IMR-90 (cell line): ENCODE measurements around the gene RAB11A. TPM values are rescaled to one million over a fixed set of nuclear protein-coding genes. Genes with fewer than 3 reads are reported as not detected.

Experiments used
- ATAC-seq: fragments of 200-7000 bp; cut with Tn5 transposase; 2 replicates; pipeline ENCODE4 v1.9.1; 2020; ENCODE audit warnings: low read depth, mild to moderate bottlenecking, moderate library complexity
- BruUV-seq: library from RNA; stranded (reverse); fragments of 400-500 nt; replicated peaks from 2 replicates; lab custom pipeline; 2021; lab: Mats Ljungman, UMichigan
- CTCF ChIA-PET: fragments of 300-600 bp; formaldehyde crosslinking; extraction: SDS; loops from one replicate; lab custom pipeline; 2021; ENCODE audit warnings: antibody characterized with exemption; lab: Yijun Ruan, JAX
- POLR2A ChIA-PET: fragments of 300-600 bp; sonication (Branson Sonifier 250); formaldehyde crosslinking; loops from one replicate; lab custom pipeline; 2022; ENCODE audit warnings: antibody characterized with exemption; ENCODE audit not compliant: unreplicated experiment; lab: Charles Lee
- DNase-seq: peaks from one replicate; pipeline ENCODE4 v3.0.0; 2013
- H2AFZ ChIP-seq: replicated peaks from 2 replicates; pipeline ENCODE3; 2013; ENCODE audit warnings: low read length, mild to moderate bottlenecking; ENCODE audit not compliant: poor library complexity
- H2AK5ac ChIP-seq: 2 replicates; pipeline ENCODE4 v1.6.1; 2013; ENCODE audit warnings: low read depth, low read length, inconsistent platforms
- H2AK9ac ChIP-seq: replicated peaks from 2 replicates; pipeline ENCODE3; 2013; ENCODE audit warnings: mild to moderate bottlenecking, low read depth, low read length, moderate library complexity; ENCODE audit not compliant: poor library complexity
- H2BK120ac ChIP-seq: 2 replicates; pipeline ENCODE4 v1.6.1; 2013; ENCODE audit warnings: low read depth, low read length, inconsistent platforms
- H2BK15ac ChIP-seq: 3 replicates; pipeline ENCODE4 v1.6.1; 2013; ENCODE audit warnings: low read depth, low read length, inconsistent platforms
- H2BK20ac ChIP-seq: 2 replicates; pipeline ENCODE4 v1.6.1; 2013; ENCODE audit warnings: low read depth, mild to moderate bottlenecking, inconsistent platforms, low read length, moderate library complexity
- H2BK5ac ChIP-seq: 2 replicates; pipeline ENCODE4 v1.6.1; 2013; ENCODE audit warnings: mild to moderate bottlenecking, low read depth, low read length, inconsistent platforms; ENCODE audit not compliant: poor library complexity, severe bottlenecking
- H3K14ac ChIP-seq: replicated peaks from 2 replicates; pipeline ENCODE4 v1.6.1; 2013; ENCODE audit warnings: low read depth, low read length, inconsistent platforms
- H3K18ac ChIP-seq: 2 replicates; pipeline ENCODE4 v1.6.1; 2013; ENCODE audit warnings: low read depth, low read length, control low read depth
- H3K23ac ChIP-seq: 2 replicates; pipeline ENCODE4 v1.6.1; 2013; ENCODE audit warnings: low read depth, low read length, inconsistent platforms
- H3K27ac ChIP-seq: 2 replicates; pipeline ENCODE4 v1.5.1; 2013; ENCODE audit warnings: mild to moderate bottlenecking, control low read depth, low read length; ENCODE audit not compliant: insufficient read depth
- H3K27me3 ChIP-seq: 2 replicates; pipeline ENCODE4 v1.6.1; 2013; ENCODE audit warnings: low read length; ENCODE audit not compliant: control insufficient read depth, insufficient read depth
- H3K36me3 ChIP-seq: 2 replicates; pipeline ENCODE4 v1.6.1; 2013; ENCODE audit warnings: low read length, mixed read lengths; ENCODE audit not compliant: control insufficient read depth, insufficient read depth
- H3K4ac ChIP-seq: 2 replicates; pipeline ENCODE4 v1.6.1; 2013; ENCODE audit warnings: low read depth, low read length, inconsistent platforms
- H3K4me1 ChIP-seq: 2 replicates; pipeline ENCODE4 v1.6.1; 2013; ENCODE audit warnings: low read length, mixed read lengths; ENCODE audit not compliant: control insufficient read depth, insufficient read depth
- H3K4me2 ChIP-seq: 2 replicates; pipeline ENCODE4 v1.6.1; 2013; ENCODE audit warnings: low read depth, mild to moderate bottlenecking, control low read depth, low read length, moderate library complexity
- H3K4me3 ChIP-seq: 2 replicates; pipeline ENCODE4 v1.5.1; 2013; ENCODE audit warnings: low read depth, mild to moderate bottlenecking, control low read depth, low read length, moderate library complexity; ENCODE audit not compliant: insufficient read depth
- H3K56ac ChIP-seq: 2 replicates; pipeline ENCODE4 v1.6.1; 2013; ENCODE audit warnings: low read length, inconsistent platforms; ENCODE audit not compliant: insufficient read depth; ENCODE audit errors: extremely low read depth
- H3K79me1 ChIP-seq, 2 experiments: 2 replicates each; pipeline ENCODE4 v1.6.1; 2013; ENCODE audit warnings: low read length in 2 of 2, inconsistent platforms in 1 of 2, low read depth in 1 of 2
- H3K9ac ChIP-seq: 2 replicates; pipeline ENCODE4 v1.6.1; 2013; ENCODE audit warnings: low read depth, low read length, control low read depth
- H3K9me1 ChIP-seq: 2 replicates; pipeline ENCODE4 v1.6.1; 2013; ENCODE audit warnings: low read length, inconsistent platforms; ENCODE audit not compliant: insufficient read depth
- H3K9me3 ChIP-seq: 2 replicates; pipeline ENCODE4 v1.6.1; 2013; ENCODE audit warnings: low read length; ENCODE audit not compliant: control insufficient read depth, insufficient read depth
- H4K20me1 ChIP-seq: 2 replicates; pipeline ENCODE4 v1.6.1; 2013; ENCODE audit warnings: low read length, inconsistent platforms; ENCODE audit not compliant: insufficient read depth
- H4K5ac ChIP-seq: 2 replicates; pipeline ENCODE4 v1.6.1; 2013; ENCODE audit warnings: mild to moderate bottlenecking, low read depth, low read length, control low read depth
- H4K8ac ChIP-seq, 2 experiments: 2 replicates each; pipeline ENCODE4 v1.6.1; 2013; ENCODE audit warnings: low read depth in 2 of 2, low read length in 2 of 2, control low read depth in 1 of 2, inconsistent platforms in 1 of 2
- H4K91ac ChIP-seq: 2 replicates; pipeline ENCODE4 v1.6.1; 2013; ENCODE audit warnings: low read depth, low read length, inconsistent platforms; ENCODE audit not compliant: insufficient read depth
- BHLHE40 ChIP-seq: fragments of 150-350 bp; IDR thresholded peaks from 2 replicates; pipeline ENCODE4 v1.6.1; 2016; ENCODE audit warnings: mild to moderate bottlenecking, low read depth, low read length
- CEBPB ChIP-seq: IDR thresholded peaks from 2 replicates; pipeline ENCODE4 v1.6.1; 2012; ENCODE audit warnings: low read depth, low read length, improper control_type of control experiment
- CHD1 ChIP-seq: IDR thresholded peaks from 2 replicates; pipeline ENCODE4 v1.6.1; 2012; ENCODE audit warnings: low read depth, low read length, improper control_type of control experiment
- FOS ChIP-seq: fragments of 150-350 bp; IDR thresholded peaks from 2 replicates; pipeline ENCODE4 v1.6.1; 2016; ENCODE audit warnings: low read depth, low read length
- MAFK ChIP-seq: IDR thresholded peaks from 2 replicates; pipeline ENCODE4 v1.6.1; 2012; ENCODE audit warnings: low read depth, low read length, improper control_type of control experiment
- MAZ ChIP-seq: IDR thresholded peaks from 2 replicates; pipeline ENCODE4 v1.6.1; 2012; ENCODE audit warnings: low read depth, mild to moderate bottlenecking, low read length, improper control_type of control experiment, moderate library complexity, borderline replicate concordance
- MXI1 ChIP-seq: IDR thresholded peaks from 2 replicates; pipeline ENCODE4 v1.6.1; 2012; ENCODE audit warnings: low read depth, mild to moderate bottlenecking, low read length, moderate library complexity, borderline replicate concordance
- NFE2L2 ChIP-seq: fragments of 150-350 bp; IDR thresholded peaks from 2 replicates; pipeline ENCODE4 v1.6.1; 2016; ENCODE audit warnings: low read depth, mild to moderate bottlenecking, low read length
- POLR2A ChIP-seq: IDR thresholded peaks from 2 replicates; pipeline ENCODE4 v1.6.1; 2012; ENCODE audit warnings: mild to moderate bottlenecking, low read depth, low read length
- RAD21 ChIP-seq: IDR thresholded peaks from 2 replicates; pipeline ENCODE4 v1.6.1; 2012; ENCODE audit warnings: low read length, improper control_type of control experiment
- RCOR1 ChIP-seq: IDR thresholded peaks from 2 replicates; pipeline ENCODE4 v1.6.1; 2012; ENCODE audit warnings: mild to moderate bottlenecking, low read length, improper control_type of control experiment; ENCODE audit not compliant: insufficient replicate concordance
- RFX5 ChIP-seq: IDR thresholded peaks from 2 replicates; pipeline ENCODE4 v1.8.0; 2012; ENCODE audit warnings: low read depth, mild to moderate bottlenecking, low read length, moderate library complexity
- SMC3 ChIP-seq: fragments of 150-350 bp; IDR thresholded peaks from 2 replicates; pipeline ENCODE4 v1.6.1; 2016; ENCODE audit warnings: low read depth, mild to moderate bottlenecking, antibody characterized with exemption, low read length, moderate library complexity
- WGBS, 2 experiments: methylation state at CpG; one replicate each; pipeline versions ENCODE4 v1.1.5 to v1.1.7; 2013; ENCODE audit warnings: missing lambda C conversion rate in 2 of 2; ENCODE audit not compliant: insufficient read length in 1 of 2; ENCODE audit errors: extremely low coverage in 2 of 2; 5-methylcytosine and 5-hydroxymethylcytosine counted together
- dilution Hi-C: fragments of 300-500 bp; cut with HindIII; formaldehyde crosslinking; loops from one replicate; pipeline ENCODE4 v1.14.3; 2018; ENCODE audit warnings: low sequenced_read_pairs; ENCODE audit not compliant: unreplicated experiment
- in situ Hi-C: fragments of 300-500 bp; cut with MboI; formaldehyde crosslinking; loops from 3 replicates; pipeline ENCODE4 v1.14.3; 2019; ENCODE audit warnings: low sequenced_read_pairs, inconsistent platforms, mixed read lengths
- intact Hi-C: fragments of 100-400 bp; cut with micrococcal nuclease; formaldehyde crosslinking; loops from 2 replicates; pipeline ENCODE4 v1.10.0; 2022
- polyA plus RNA-seq, 3 experiments: library from polyadenylated mRNA; depleted of rRNA; stranded (reverse); fragments of >200 nt; gene quantifications; 2 replicates each; pipeline ENCODE4 v1.2.3, GENCODE V29; 2012; ENCODE audit warnings: low replicate concordance in 1 of 3
- total RNA-seq: library from RNA; depleted of rRNA; stranded (reverse); fragments of >200 nt; gene quantifications from 2 replicates; pipeline ENCODE4 v1.2.3, GENCODE V29; 2012
- TF ChIP-seq, protein P1 (sequence below): conservative IDR thresholded peaks from 2 replicates; pipeline ENCODE4 v1.5.1; 2012; ENCODE audit warnings: mild to moderate bottlenecking, low read depth, low read length, improper control_type of control experiment
- TF ChIP-seq, protein P2 (sequence below): fragments of 150-350 bp; IDR thresholded peaks from 2 replicates; pipeline ENCODE4 v1.6.1; 2016; ENCODE audit warnings: low read depth, mild to moderate bottlenecking, low read length, moderate library complexity, borderline replicate concordance
- TF ChIP-seq, protein P3 (sequence below): fragments of 150-350 bp; IDR thresholded peaks from 2 replicates; pipeline ENCODE4 v1.6.1; 2017; ENCODE audit warnings: mild to moderate bottlenecking, antibody characterized with exemption, low read length, low read depth

The RAB11A gene
- total and polyA plus RNA-seq, 2 of the 4 experiments (the other 2 are of a cell fraction), result 341 to 462 TPM

DNA sequence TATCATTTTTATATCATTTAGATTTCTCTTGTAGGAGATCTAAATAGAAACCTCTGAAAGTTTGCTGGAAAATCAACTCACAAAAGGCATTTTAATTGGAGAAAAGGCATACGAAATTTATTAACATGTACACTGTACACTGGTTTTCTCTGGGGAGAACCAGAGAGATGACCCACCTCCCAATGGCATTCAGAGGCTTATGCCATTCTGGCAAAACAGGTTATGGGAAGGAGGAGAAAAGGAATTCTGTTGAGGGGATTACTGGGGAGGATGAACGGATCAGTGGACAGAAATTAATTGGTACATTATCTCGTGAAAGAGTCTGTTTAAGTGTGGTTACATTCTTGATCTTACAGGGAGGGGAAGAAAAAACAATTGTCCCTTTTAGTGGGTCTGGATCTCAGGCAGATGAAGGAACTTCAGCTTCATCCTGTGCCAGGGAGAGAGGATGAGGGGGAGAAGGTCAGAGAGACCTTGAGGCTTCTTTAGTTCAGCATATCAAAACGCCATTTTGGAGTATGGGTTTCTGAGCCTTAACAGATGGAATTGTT lies 16.5 kb downstream of the RAB11A start:
- no TSS peak for BruUV-seq
- Histone ChIP-seq H3K14ac (no peak overlapping the region), H3K4me2 (no peak overlapping the region), H3K27ac (no peak overlapping the region), H3K4me3 (no peak overlapping the region), H3K9me1 (no peaks in the 10 kb centered on the region), H3K18ac (no peak overlapping the region), H3K27me3 (no peaks in the 10 kb centered on the region), H2BK120ac (no peak overlapping the region), H3K56ac (no peak overlapping the region), H2BK5ac (no peak overlapping the region), H3K36me3 (peaks cover 30% of the 10 kb centered on the region), H2BK20ac (no peak overlapping the region), H4K5ac (no peak overlapping the region), H4K20me1 (peaks cover 3% of the 10 kb centered on the region; the same call in 1 of the 2 replicates), H2AFZ (no peak overlapping the region), H3K9ac (no peak overlapping the region), H3K4me1 (no peaks in the 10 kb centered on the region), H3K79me1 (peaks cover 8 to 30% of the 10 kb centered on the region in 2 experiments), H3K23ac (no peak overlapping the region), H2BK15ac (no peak overlapping the region), H4K91ac (no peak overlapping the region), H3K4ac (no peak overlapping the region), H2AK9ac (no peak overlapping the region), H2AK5ac (no peak overlapping the region), H3K9me3 (no peaks in the 10 kb centered on the region), H4K8ac (no peak overlapping the region)
- dilution Hi-C loops, result no loop called here
- POLR2A ChIA-PET, result no interaction called here
- 100% methylated on average over 2 of the region's 4 CpGs; no CpG with 5 or more reads in 1 of the 2 experiments for WGBS, 2 experiments
- in situ Hi-C loops, result no loop called here
- TF ChIP-seq FOS, result no peak
- no peak for TF ChIP-seq SMC3
- no peak for TF ChIP-seq RCOR1
- TF ChIP-seq BHLHE40, result no peak
- TF ChIP-seq MAZ, result no peak
- no peak for TF ChIP-seq RFX5
- no peak for TF ChIP-seq MXI1
- TF ChIP-seq NFE2L2, result no peak
- no peak for TF ChIP-seq CEBPB
- TF ChIP-seq, protein P1, sequence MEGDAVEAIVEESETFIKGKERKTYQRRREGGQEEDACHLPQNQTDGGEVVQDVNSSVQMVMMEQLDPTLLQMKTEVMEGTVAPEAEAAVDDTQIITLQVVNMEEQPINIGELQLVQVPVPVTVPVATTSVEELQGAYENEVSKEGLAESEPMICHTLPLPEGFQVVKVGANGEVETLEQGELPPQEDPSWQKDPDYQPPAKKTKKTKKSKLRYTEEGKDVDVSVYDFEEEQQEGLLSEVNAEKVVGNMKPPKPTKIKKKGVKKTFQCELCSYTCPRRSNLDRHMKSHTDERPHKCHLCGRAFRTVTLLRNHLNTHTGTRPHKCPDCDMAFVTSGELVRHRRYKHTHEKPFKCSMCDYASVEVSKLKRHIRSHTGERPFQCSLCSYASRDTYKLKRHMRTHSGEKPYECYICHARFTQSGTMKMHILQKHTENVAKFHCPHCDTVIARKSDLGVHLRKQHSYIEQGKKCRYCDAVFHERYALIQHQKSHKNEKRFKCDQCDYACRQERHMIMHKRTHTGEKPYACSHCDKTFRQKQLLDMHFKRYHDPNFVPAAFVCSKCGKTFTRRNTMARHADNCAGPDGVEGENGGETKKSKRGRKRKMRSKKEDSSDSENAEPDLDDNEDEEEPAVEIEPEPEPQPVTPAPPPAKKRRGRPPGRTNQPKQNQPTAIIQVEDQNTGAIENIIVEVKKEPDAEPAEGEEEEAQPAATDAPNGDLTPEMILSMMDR, result no peak
- TF ChIP-seq, protein P2, sequence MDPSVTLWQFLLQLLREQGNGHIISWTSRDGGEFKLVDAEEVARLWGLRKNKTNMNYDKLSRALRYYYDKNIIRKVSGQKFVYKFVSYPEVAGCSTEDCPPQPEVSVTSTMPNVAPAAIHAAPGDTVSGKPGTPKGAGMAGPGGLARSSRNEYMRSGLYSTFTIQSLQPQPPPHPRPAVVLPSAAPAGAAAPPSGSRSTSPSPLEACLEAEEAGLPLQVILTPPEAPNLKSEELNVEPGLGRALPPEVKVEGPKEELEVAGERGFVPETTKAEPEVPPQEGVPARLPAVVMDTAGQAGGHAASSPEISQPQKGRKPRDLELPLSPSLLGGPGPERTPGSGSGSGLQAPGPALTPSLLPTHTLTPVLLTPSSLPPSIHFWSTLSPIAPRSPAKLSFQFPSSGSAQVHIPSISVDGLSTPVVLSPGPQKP, result no peak
- no peak for TF ChIP-seq CHD1
- no peak for TF ChIP-seq POLR2A
- TF ChIP-seq, protein P3, sequence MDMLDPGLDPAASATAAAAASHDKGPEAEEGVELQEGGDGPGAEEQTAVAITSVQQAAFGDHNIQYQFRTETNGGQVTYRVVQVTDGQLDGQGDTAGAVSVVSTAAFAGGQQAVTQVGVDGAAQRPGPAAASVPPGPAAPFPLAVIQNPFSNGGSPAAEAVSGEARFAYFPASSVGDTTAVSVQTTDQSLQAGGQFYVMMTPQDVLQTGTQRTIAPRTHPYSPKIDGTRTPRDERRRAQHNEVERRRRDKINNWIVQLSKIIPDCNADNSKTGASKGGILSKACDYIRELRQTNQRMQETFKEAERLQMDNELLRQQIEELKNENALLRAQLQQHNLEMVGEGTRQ, result no peak
- TF ChIP-seq RAD21, result no peak
- no peak for TF ChIP-seq MAFK
- CTCF ChIA-PET, result no interaction called here
- DNase-seq, result no peak
- intact Hi-C loops, result no loop called here
- no peak for ATAC-seq
